ENCODE measurements around the gene FAM78A.
"Not testable (repeated sequence)": the region's sequence is repeated elsewhere in the genome, so short reads cannot be mapped to it uniquely, and the experiment has no call there.

The FAM78A gene

DNA sequence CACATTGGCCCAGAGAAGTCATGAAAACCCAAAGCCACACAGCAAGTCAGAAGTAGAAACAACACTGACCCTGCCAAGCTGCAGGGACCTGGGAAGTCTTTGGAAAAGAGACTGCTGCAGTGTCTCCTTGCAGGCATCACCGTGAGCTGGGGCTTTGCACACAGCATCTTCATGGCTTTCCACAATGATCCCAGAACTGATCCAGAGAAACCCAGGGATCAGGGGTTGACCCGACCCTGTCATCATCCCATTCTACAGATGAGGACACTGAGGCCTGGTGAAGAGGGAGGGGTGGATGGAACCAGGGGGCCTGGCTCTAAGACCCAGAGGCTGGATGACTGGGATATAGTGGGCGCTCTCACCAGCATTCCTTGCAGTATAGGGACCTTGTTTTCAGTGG lies 4.3 kb upstream of the FAM78A start:
- no peak for DNase-seq

DNA sequence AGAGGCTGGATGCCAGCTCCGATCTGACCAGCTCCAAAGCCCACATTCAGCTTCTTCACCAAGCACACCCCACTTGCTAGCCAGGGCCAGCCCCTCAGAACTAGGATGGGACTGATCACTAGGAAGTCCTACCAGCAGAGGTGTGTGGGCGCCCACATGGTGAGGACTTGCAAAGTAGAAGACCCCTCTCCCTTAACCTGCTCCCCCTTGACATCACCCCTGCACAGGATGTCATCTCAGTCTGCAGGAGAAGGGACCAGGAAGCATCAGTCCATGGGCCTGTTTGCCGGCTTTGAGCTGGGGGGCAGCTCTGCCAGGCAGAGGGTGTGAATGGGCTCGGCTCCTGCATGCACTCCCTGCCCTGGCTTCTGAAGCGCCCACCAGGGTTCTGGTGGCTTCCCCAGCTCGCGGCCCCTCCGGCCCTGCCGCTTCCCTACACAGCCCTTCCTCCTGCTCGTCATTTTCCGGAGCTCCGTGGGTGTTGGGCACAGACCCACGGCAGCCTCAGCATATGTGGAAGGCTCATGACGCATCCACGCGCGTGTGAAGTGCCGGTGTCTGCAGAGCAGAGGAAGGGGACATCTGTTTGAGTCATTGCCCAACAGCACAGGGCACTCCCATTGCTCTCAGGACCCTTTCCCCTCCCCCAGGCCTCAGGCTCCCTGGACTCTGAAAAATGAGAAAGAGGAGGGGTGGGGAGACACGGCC lies 3.7 kb upstream of the FAM78A start:
- DNase-seq = no peak

GRCh38 chr9:131279196-131279862 lies 3.0 kb upstream of the FAM78A start:
- no peak for DNase-seq

GRCh38 chr9:131278702-131279111 lies 2.4 kb upstream of the FAM78A start:
- DNase-seq = peak; percentile 48

DNA sequence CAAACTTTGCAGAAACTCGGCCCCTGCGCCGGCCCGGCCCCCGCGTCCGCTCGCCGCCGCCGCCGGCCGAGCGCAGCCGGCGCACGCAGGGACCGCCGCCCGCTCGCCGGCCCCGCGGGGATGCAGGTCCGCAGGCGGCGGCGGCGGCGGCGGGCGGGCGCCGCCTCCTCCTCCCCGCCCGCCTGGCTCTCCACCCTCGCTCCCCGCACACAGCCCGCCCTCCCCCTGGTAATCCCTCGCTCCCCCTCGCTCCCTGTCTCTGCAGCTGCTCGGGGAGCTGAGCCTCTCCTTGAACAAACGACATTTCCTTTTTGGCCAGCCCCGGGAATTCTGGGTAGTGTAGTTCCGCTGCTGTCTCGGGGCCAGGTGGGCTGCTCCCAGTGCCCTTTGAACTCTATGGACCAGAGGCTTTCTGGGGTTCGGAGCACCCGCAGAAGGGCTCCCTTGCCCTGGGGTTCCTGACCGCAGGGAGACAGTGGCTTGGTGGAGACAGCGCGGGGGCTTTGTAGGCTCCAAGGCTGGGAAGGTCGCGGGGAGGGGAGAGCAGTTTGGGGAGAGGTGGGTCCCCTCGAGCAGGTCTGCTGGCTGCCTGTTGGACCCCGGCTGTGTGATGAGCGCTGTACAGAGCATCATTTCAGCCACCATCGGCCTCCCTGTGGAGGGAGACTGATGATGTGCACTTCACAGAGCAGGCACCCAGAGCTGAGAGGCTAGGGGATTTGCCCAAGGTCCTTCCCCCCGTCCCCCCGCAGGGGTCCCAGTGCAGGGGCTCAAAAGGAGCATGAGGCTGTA lies 1.8 kb upstream of the FAM78A start:
- DNase-seq = peak; percentile 81

DNA sequence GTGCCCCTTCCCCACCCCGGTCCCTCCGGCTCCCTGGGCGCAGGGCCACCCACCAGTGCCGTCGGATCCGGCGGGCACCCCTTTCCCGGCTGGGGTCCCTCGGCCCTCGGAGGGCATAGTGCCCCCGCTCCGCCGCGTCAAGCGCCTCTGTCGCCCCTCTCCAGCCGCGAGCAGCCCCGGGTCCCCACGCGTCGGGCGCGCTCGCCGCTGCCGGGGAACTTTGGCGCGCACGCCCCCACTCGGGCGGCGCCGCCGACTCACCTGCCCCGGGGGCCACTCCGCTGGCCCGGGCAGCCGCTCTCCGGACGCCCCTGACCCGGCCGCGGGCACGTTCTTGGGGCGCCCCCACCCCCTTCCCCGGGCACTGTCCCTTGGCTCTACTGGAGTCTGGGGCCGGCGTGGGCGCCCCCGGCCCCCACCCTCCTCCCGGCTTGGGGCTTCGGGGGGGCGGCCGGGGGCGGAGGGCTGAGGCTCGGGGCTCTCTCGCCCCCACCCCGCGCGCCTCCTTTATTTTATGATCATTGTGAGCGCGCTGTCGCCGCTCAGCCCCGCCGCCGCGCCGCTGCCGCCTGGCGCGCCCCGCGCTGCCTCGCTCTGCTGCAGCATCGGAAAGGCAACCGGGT lies 1.1 kb upstream of the FAM78A start:
- DNase-seq = peak; percentile 44

- DNase-seq = peak; percentile 63
Measured at GRCh38 chr9:131276891-131277286, 579 bp upstream of the FAM78A start.

DNA sequence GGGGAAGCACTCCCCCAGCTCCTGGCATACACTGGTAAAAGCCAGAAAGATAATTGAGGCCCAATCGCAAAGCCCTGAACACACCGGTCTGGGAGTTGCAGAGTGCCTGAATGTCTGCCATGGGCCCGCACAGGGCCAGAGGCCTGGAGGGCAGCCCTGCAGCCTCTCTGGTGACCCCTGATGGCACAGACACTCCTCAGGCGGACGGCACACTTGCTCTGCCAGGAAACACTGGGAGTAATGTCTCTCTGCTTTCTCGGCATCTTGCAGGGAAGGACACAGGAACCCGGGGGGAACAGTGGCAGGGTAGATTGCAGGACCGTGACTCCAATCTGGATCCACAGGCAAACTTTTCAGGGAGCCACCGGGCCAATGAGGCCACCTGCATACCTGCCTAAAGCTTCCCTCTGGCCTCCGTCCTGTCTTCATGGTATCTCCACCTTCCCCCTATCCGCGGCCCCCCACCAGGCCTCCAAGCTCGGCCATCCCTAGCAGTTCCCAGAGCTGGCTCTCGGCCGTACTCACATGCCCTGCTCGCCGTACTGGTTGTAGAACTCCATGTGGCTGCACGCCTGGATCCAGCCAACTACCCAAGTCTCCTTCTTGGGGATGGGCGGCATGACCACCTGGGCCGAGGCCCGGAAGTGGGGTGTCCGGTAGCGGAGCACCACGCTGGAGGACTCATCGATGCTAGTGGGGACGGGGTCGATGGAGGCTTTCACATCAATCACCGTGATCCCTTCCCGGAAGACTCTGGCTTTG lies 797 bp downstream of the FAM78A start:
- peak; percentile 42 for DNase-seq

- peak; percentile 42 for DNase-seq
Measured at GRCh38 chr9:131274674-131275331, 1.5 kb downstream of the FAM78A start.

DNA sequence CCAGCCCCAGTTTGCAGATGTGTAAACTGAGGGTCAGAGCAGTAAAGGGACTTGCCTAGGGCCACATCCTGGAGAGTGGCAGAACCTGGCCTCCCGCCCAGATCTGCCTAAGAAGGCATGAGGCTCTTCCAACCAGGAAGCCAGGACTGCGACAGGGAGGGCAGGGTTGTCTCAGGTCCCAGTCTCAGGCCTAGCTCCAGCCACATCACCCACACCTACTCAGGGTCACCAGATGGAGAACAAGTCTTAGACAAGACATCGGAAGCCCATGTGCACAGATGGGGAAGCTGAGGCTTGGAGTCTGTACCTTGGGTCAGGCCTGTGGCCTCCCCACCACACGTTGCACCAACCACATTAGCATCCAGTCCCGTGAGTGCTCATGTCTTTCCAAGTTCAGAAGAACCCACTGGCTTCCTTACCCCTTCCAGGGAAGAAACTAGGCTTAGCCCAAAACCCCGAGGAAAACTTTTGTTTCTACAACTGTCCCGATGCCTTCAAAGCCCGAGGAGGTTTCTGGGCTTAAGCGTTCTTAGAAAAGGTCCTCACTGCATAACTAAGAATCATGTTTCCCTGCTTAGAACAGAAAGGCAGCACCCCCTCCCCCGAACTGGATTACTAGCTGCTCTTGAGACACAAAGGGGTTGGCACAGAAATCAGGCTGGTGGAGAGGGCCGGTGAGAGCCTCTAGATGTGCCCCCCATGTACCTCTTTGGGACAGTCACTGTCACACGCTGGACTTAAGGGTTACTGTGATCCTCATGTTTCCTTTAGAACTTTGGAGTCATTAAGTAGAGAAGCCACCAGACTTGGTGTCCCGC lies 2.2 kb downstream of the FAM78A start:
- peak; percentile 29 for DNase-seq

DNA sequence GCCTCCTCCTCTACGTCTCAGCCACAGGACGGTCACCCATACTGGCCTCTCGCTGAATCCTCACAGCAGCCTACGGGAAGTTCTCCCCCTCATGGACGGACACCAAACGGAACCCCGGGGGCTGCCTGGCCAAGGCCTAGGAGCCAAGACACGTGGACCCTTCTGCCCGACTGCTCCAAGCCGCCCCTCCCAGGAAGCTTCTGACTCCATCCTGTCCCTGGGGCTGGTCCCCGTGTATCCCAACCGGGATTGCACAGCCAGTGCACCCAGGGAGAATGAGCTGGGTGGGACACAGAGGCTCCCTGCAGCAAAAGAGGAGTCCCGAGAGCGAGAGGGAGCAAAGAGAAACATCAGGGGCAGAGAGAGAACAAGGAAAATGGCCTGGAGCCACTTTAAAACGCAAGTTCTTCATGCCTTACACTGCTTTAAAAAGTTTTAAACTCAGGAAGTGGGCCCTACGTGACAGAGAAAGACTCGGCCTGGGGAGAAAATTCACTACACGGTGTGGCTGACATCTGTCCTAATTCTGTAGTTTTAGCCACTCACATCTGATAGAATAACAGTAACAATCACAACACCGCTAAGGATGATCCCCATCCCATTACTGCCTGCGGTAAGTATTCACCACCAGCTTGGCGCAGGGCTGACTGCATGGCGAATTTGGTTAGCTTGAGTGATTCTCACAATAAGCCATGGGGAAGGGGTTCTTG lies 3.0 kb downstream of the FAM78A start:
- DNase-seq = peak; percentile 42

DNA sequence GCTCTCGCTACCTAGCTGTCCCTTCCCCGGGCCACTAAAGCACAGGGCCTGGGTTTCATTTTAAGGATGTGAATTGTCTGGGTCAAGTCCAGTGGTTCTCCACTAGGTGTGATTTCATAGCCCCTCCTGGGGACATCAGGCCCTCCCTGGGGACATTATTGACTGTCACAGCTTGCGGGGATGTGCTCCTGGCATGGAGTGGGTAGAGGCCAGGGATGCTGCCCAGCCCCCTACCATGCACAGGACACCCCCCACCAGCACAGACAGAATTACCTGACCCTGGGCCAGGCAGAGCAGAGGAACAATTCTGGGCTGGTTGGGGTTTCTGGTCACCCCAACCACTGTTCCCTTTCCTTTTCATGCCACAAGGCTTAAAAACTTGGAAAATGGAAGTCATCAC lies 4.1 kb downstream of the FAM78A start:
- peak; percentile 14 for DNase-seq

- no peak for DNase-seq
Measured at GRCh38 chr9:131271506-131271931, 4.8 kb downstream of the FAM78A start.

GRCh38 chr9:131271016-131271273 lies 5.4 kb downstream of the FAM78A start:
- DNase-seq = not testable (repeated sequence)

- peak; percentile 68 for DNase-seq
Measured at GRCh38 chr9:131270171-131271015, 5.9 kb downstream of the FAM78A start.

- peak; percentile 69 for DNase-seq
Measured at GRCh38 chr9:131266266-131267229, 9.8 kb downstream of the FAM78A start.

DNA sequence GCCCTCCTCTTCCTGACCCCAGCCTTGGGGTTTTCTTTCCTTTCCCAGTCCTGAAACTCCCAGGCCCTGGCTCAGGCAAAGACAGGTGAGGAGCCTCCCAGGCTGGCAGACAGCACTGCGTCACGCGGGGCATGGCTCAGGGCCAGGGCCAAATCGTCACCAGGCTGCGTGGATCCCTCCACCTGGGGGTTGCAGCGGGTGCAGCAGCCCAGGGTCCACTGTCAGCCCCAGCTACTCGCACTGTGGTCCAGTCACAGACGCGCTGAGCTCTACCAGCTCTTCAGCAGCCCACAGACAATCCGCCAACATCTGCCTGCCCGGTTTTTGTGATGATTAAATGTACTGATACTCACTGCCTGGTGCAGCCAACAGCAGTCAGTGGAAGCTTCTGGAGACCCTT lies 12.1 kb downstream of the FAM78A start:
- peak; percentile 66 for DNase-seq

DNA sequence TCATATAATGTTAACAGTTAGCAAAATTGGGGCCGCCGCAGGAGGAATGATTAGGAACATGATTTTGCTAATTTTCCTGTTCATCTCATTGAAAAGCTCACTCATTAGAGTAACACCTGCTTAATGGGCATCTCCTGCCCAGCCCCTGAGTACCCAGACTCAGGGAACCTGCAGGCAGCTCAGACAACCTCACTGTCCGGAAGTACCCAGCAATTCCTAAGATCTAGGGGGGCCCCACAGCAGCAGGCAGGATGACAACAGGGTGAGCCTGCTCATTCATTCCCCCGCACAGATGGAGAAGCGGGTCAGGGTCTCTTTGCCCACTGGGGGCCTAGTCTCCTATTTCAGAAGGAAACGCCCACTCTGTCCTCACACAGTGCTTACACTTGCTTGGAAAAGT lies 12.6 kb downstream of the FAM78A start:
- peak; percentile 21 for DNase-seq

- DNase-seq = not testable (repeated sequence)
Measured at GRCh38 chr9:131263033-131263343, 13.3 kb downstream of the FAM78A start.

Measured in CD4-positive, alpha-beta T cell treated with Interleukin-6 for 4 hours (primary cell).